Femur (tissue), 1 donor: ENCODE measurements around the gene LIN54.
"Not testable (repeated sequence)": the region's sequence is repeated elsewhere in the genome, so short reads cannot be mapped to it uniquely, and the experiment has no call there.

ENCODE experiments used
- DNase-seq: peaks from one replicate; pipeline ENCODE4 v3.0.0-alpha.2; 2017

Gene LIN54

DNA sequence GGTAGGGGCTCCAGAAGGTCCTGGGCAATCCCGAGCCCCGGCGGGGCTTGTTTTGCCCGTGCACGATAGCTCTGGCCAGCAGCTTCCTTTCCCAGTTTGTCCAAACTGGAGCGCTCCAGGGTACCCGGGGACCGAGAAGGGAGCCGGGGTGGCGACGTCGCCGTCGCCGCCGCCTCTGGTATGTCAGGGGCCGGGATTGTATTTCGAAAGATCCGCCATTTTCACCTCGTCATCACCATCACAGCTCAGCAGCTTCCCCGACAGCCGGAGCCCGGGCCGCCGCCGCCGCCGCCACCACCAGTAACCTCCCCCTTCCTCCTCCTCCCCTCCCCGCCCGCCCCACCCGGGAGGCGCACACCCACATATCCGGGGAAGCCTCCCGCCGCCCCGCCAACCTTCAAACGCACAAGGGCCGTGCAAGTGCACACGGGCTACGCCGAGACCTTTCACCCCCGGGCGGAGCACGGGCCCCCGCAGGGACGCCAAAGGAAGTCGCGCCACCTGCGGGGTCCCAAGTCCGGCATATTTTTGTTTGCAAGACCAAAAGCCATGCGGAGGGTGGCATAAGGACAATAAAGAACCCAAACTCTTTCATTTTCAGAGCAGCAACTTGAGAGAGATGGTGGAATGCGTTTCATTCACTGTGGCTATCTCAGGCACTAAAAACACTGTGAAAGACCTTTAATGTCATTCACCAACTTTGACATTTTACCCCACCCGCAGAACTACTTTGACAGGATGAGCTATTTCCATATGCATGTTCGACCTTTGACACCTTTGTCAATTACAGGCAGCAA is at the start of gene LIN54:
Gene LIN54, minus strand, starts transcription at position 302 of the 797 bp plus-strand sequence. CDS start 25,979 bp downstream, outside the sequence.
- DNase-seq: peak; percentile 89

DNA sequence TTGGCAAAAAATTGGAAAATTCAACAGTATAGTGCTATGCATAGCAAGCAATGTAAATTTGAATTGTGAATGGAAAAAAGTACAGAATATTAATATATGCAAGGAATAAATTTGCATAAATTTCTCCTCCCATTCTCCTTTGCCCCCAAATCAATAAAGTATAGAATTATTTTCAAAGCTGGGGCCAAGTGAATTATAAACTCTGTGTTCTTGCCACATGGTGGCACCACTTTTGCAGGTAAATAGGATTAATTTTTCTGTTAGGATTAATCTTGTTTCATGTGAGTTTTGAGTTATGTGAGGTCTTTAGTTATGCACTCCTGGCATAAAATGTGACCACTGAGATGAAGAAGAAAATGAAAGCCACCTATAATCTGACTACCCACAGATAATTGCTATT is 44.3 kb upstream of the LIN54 start:
- DNase-seq: no peak

DNA sequence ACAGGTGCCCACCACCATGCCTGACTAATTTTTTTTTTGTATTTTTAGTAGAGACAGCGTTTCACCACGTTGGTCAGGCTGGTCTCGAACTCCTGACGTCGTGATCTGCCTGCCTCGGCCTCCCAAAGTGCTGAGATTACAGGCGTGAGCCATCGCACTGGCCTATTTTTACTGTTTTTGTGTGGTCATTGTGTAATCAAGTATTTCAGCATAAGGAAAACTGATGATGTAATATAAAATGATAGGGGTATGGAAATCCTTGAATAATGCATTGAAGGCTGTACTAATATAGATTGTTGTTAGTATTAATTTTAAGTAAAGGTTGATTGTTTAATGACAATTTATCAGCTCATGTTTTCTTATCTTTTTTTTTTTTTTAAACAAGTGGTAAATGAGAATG is 38.2 kb upstream of the LIN54 start:
- DNase-seq: not testable (repeated sequence)

DNA sequence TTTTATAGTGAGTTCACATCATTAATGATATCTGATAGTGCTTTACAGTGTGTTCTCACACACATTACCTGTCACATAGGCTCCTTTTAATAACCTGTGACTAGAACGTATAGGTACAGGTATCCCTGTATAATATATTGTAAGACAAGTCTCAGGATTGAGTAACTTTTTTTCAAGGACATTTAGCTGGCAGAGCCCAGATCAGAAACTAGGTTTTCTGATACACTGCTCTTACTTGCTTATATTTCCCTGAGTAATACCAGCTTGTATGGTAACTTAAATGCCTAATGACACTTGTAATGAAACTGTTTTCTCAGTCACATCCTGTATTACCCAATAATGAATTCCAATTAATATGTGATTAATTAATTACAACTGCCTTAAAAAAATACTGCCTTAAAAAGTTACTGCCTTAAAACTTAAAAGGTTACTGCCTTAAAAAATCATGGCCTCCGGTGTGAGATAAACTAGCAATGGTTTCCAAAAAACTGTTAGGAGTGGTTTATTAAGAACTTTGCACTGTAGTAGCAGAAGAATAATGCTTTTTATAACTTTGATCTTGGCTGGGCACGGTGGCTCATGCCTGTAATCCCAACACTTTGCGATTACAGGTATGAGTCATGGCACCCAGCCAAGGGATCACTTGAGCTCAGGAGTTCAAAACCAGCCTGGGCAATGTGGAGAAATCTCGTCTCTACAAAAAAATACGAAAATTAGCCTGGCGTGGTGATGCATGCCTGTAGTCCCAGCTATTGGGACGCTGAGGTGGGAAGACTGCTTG is 36.3 kb upstream of the LIN54 start:
- DNase-seq: no peak

DNA sequence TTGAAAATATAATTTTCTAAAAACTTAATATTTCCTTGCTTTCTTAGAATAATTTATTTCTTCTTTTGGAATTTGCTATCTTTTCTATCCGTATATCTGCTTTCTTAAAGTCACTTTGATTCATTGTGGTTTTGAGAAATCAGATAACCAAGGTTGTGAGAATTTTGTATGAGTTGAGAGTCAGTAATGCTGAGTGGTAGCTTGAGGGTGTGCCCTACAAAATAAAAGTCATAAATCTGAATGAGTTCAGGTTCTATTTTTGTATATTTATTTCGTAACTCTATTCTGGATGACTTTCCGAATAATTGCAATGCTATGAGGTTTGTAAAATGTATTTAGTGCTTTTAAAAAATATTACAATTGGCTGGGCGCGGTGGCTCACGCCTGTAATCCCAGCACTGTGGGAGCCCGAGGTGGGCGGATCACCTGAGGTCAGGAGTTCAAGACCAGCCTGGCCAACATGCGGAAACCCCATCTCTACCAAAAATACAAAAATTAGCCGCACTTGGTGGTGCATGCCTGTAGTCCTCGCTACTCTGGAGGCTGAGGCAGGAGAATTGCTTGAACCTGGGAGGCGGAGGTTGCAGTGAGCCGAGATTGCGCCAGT is 33.3 kb upstream of the LIN54 start:
- no peak for DNase-seq

DNA sequence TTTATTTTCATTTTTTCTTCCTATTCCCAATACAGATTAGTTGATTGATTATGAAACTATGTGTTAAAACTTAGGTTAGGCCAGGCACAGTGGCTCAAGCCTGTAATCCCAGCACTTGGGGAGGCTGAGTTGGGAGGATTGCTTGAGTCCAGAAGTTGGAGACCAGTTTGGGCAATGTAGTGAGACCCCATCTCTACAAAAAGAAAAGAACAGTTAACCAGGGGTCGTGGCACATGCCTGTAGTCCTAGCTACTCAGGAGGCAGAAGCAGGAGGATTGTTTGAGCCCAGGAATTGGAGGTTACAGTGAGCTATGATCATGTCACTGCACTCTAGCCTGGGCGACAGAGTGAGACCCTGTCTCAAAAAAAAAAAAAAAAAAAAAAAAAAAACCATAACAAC is 32.5 kb upstream of the LIN54 start:
- DNase-seq: not testable (repeated sequence)

DNA sequence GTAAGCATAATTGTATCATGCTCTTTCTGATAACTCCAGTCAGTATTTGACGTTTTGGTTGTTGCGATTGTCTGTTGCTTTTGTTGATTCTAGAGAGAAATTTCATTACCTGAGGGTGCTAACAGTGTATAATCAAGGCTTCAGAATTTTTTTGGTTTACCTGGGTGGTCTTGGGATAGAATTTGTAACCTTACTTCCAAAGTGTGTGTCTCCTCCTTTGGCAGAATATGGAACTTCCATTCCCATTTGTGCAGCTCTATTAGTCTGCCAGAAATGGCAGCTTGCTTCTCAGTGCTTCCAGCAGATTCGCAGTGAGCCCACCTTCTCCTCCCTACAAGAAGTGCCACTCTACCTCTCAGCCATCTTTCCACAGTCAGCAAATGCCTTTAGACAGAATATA is 29.6 kb upstream of the LIN54 start:
- no peak for DNase-seq

DNA sequence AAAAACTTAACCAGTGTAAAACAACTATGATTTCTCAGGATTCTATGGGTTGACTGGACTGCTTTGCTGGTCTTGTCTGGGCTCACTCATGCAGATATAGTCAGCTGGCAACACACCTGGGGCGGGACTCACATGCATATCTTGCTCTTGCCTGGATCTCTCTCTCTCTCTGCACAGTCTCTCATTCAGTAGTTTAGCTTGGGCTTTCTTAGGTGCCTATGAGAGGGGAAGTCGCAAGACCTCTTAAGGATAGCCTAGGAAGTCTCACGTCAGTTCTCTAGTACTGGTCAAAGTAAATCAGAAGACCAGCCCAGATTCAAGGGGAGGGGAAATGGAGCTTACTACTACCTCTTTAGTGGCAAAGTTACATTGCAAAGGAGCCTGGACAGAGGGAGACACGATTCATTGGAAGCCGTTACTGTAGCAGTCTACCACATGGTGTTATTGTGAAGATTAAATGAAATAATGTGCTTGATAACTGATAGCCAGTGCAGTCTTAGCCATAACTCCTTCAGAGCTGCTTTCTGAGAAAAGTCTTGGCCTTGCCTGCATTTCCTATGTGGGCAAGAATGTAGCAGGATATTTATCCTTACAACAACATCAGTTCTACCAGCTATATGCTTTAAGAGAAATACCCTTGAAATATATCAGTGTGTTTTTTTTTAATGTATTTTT is 26.5 kb upstream of the LIN54 start:
- DNase-seq: no peak

DNA sequence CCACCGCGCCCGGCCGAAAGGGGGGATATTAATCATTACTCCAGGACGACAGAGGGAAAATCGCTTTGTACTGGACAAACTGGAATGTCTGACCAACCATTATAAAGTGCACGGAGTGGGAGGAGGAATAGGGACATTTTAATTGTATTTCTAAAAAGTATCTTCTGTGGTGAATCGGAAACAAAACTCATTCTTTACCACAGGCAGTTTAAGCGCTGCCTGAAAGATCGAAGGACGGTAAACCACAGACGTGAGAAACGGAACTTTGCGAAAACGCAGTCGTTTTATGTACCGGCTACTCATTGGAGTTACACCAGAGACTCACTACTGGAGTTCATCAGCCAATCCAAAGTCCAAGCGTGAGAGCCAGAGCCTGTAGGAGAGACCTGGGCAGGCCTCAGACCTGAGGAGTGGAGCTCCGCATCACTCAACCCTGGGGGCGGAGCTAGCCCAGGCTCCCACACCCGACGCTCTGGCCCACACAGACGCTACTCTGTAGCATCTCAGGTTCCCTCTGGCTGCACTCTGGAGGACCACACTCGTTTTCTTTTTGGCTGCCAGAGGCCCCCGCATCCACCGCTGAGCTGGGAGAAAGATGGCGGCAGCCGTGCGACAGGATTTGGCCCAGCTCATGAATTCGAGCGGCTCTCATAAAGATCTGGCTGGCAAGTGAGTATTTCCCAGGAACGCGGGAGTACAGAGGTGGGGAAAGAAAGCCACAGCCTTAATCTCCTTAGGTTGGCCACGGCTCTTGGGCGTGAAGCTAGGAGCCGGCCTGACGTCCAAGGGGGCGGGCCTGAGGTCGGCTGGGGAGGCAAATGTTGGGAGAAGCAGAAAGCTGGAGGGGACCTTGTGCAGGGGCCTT is 24.2 kb upstream of the LIN54 start, which contains the start of gene COPS4:
Gene COPS4, plus strand, starts transcription at position 554 of the 865 bp plus-strand sequence. Its CDS starts 42 bp downstream, at position 596.
- DNase-seq: peak; percentile 99

DNA sequence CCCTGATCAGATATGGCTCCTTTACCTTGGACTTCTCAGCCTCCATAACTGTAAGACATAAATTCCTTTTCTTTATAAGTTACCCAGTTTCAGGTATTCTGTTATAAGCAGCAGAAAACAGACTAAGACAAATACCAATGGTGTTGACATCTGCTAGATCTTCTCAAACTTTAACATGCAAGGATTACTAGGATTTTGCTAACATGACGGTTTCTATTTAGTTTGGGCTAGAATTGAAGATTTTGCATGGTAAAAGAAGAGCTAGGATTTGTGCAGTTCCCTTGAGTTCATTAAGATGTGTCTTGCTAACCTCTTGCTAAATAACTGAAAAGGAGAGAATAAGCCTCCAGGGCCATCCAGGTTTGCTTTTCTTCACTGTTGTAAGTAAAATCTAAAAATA is 19.1 kb upstream of the LIN54 start:
- DNase-seq: no peak

DNA sequence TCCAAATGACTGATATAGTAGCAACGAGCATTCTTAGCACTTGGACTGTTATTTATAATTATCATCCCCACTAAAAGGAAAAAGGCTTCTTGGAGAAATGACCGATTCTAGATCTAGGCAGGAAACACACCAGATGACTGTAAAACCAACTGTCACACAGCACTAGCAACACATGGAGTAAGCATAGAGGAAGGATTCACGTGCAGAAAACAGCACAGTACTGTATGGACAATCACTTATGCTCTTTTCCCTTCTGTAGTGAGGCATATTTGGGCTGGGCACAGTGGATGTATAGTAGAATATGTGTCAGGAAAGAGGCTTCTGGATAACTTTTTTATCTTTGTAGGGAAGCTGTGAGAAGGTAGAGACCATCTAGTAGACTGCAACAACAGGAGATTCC is 18.4 kb upstream of the LIN54 start:
- no peak for DNase-seq

DNA sequence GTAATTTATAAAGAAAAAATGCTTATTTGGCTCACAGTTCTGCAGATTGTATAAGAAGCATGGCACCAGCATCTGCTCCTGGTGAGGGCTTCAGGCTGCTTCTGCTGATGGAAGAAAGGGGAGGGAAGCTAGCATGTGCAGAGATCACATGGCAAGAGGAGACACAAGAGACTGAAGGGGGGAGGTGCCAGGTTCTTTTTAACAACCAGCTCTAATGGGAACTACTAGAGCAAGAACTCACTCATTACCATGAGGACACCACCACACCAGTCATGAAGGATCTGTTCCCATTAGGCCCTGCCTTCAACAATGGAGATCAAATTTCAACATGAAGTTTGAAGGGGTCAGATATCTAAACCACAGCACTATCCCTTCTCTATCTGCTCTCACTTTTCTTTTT is 14.9 kb upstream of the LIN54 start:
- DNase-seq: no peak

DNA sequence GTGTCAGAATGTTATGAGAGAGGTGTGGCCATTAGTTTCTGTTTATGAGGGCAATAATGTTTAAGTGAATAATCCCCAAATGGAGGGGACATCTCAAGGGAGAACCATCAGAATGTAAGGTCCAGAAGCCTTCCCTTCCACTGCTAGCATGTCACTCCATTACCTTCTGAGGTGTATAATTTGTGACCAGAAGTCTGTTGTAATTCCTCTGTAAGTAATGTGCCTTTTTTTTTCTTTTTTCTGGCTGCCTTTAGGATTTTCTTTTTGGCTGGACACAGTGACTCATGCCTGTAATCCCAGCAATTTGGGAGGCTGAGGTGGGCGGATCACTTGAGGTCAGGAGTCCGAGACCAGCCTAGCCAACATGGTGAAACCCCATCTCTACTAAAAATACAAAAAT is 13.6 kb upstream of the LIN54 start:
- no peak for DNase-seq

DNA sequence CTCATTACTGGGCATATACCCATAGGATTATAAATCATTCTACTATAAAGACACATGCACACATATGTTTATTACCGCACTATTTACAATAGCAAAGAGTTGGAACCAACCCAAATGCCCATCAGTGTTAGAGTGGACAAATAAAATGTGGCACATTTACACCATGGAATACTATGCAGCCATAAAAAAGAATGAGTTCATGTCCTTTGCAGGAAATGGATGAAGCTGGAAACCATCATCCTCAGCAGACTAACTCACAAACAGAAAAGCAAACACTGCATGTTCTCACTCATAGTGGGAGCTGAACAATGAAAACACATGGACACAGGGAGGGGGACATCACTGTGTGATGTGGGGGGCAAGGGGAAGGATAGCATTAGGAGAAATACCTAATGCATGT is 13.0 kb upstream of the LIN54 start:
- DNase-seq: not testable (repeated sequence)

DNA sequence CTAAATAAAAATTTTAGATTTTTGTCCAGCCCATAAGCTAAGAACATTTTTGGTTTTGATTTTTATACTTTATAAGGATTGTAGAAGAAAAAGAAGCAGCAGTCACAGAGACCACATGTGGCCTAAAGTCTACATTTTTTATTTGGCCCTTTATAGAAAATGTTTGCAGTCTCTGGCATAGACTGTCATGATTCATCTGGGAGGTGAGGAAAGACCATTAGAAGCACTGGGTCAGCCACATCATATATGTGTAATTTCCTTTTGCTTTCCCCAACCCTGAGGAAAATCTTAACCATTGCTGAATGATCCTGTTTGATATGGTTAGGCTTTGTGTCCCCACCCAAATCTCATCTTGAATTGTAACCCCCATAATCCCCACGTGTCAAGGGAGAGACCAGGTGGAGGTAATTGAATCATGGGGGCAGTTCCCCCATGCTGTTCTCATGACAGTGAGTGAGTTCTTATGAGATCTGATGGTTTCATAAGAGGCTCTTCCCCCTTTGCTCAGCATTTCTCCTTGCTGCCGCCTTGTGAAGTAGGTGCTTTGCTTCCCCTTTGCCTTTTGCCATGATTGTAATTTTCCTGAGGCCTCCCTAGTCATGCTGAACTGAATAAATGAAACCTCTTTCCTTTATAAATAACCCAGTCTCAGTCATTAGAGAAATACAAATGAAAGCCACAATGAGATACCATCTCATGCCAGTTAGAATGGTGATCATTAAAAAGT is 12.3 kb upstream of the LIN54 start:
- no peak for DNase-seq

DNA sequence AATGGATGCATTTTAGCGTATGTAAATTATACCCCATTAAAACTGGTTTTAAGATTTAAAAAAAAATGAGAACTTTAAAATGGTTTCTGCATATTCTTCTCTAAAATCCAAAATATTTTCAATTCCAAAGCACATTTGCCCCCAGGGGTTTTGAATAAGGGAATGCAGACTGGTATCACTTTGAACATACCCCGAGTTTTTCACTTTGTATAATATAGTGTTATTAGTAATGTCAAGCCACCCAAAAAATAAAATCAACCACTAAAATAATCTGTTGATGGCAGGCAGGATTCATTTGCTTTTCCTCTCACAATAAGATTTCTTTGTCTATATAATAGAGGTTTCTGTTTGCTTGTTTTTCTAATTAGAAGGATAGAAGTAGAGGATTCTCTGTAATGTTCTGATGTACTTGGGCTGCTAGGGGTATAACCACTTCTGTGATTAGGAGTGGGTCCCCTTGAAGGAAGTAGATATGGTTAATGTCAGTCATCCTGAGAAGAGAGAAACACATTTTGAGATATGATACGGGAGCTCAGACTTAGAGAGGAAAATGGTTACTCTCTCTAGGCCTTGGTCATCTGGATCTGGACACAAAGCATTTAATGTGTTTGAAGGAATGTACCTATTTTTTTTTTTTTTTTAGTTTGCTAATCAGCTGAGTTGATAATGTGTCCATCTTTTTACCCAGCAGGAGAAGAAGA is 9.3 kb upstream of the LIN54 start:
- no peak for DNase-seq

DNA sequence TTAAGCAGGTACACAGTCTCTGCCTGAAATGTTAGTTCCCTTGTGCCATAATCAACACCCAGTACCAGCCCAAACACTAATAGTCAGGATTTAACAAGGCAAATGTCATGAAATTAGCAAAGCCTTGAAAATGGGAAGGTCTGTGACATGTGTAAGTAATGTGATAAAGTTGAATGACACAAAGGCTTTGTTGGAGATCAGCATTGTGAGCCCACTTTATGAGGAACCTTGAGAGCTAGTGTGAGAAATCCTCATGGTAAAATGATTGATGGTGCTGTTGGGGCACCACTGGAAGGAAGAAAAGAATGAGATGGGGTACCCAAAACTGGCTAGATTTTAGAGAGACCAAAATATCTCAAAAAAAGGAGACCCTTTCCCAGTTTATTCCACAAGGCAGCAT is 3.3 kb upstream of the LIN54 start:
- no peak for DNase-seq

DNA sequence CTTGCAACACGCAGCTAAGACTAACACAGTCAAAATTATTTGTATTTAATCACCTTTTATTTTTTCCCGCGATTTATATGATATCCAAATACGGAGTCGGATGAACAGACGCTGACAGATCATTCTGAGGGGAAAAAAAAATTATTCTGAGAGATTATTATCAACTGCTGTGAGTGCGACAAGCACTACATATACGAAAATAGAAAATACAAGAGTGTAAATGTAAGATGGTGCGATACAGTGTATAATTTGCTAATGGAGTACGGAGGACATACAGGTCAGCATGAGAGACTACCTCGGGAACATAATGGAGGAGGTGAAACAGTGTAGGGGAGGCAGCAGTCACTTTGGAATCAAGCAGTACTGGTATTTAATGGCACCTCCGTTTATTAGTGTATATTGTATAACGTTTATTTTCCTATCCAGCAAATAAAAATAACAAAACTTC is 2.8 kb upstream of the LIN54 start:
- DNase-seq: no peak

DNA sequence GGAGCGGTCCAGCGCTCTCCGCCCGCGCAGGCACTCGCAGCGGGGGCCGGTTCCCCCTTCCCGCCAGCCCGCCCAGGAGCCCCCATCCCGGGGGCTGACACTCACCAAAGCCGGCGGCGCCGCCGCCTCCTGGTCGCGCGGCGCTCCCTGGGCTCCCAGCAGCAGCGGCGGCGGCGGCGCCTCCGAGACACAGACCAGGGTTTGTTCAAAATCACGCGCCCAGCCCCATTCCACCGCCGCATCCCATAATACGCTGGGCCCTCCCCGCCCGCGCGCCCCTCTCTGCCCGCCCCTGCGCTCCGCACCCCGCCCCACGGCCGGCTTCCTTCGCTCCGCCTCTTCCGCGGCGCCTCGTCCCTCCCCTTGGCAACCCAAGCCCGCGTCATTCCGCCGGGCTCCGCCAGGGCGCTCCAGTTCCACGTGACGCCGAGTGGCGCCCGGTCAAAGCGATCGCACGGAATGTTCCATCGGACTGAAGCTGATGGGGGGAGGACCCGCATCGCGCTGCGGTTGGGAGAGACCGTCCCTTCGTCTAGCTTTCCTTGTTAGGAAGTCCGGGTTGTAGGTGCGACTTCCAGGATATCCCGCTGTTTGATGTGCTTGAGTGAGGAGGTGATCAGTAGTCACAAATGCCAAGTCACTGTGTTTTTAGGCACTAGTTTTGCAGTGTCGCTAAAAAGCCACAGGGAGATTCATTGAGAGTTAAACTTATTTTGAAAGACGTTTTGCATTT is 2.2 kb upstream of the LIN54 start:
- peak; percentile 98 for DNase-seq

DNA sequence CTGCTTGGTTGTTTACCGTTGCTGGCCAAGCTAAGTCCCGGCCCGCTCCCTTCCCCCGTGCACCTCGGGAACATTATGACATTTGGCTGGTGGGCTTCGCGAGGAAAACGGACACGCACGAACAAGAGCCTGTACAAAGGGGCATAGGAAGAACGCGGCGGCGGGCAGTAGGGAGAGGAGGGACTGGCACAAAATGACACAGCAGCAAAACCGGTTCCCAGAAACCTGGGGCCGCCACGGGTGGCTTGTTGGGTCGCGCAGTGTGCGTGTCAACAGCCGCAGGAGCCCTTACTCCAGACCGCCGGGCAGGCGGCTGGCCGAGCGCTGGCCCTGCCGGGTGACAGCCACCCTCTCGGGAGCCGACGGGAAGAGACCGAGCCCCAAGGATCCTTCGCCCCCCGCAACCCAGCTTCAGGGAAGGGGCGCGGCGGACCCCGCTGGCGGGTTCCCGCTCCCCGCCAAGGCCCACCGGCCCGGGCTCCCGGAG is 1.6 kb upstream of the LIN54 start:
- peak; percentile 50 for DNase-seq
